HAP-1 (cell line): ENCODE results near the gene SH3PXD2B.
A peak's percentile ranks its signal among the peaks of the same experiment; 100 is the strongest.
"Not testable (repeated sequence)": the region's sequence is repeated elsewhere in the genome, so short reads cannot be mapped to it uniquely, and the experiment has no call there.

Source experiments
- DNase-seq, 2 experiments: peaks; one replicate each; pipeline ENCODE4 v3.0.0-alpha.2; 2016 to 2020; ENCODE audit warnings: low spot score in 2 of 2
- H3K27me3 ChIP-seq: fragments of 250-450 bp; sonication (Bioruptor Pico); 2 replicates; pipeline ENCODE4 v1.5.1; 2020; ENCODE audit warnings: low read depth, mild to moderate bottlenecking, moderate library complexity
- H3K36me3 ChIP-seq: fragments of 250-450 bp; sonication (Bioruptor Pico); replicated peaks from 2 replicates; pipeline ENCODE4 v1.5.1; 2020; ENCODE audit warnings: mild to moderate bottlenecking
- H3K4me1 ChIP-seq: fragments of 250-450 bp; sonication (Bioruptor Pico); 2 replicates; pipeline ENCODE4 v1.5.1; 2020; ENCODE audit warnings: mild to moderate bottlenecking
- H3K4me3 ChIP-seq: fragments of 250-450 bp; sonication (Bioruptor Pico); 2 replicates; pipeline ENCODE4 v1.5.1; 2020; ENCODE audit warnings: mild to moderate bottlenecking, moderate library complexity
- H3K9me3 ChIP-seq: fragments of 250-450 bp; sonication (Bioruptor Pico); 2 replicates; pipeline ENCODE4 v1.5.1; 2020; ENCODE audit warnings: mild to moderate bottlenecking, moderate library complexity
- in situ Hi-C: fragments of 300-500 bp; cut with MboI; formaldehyde crosslinking; loops from 3 replicates; pipeline ENCODE4 v1.14.3; 2020; ENCODE audit warnings: low sequenced_read_pairs, inconsistent platforms, mixed read lengths

The SH3PXD2B gene

GRCh38 chr5:172371684-172372083 is 82.6 kb downstream of the SH3PXD2B start:
- in situ Hi-C loops: no loop called here
- Histone ChIP-seq H3K36me3 (peaks cover 5% of the 10 kb centered on the region), H3K4me1 (no peaks in the 10 kb centered on the region), H3K27me3 (no peaks in the 10 kb centered on the region), H3K4me3 (no peak overlapping the region), H3K9me3 (peaks cover 10% of the 10 kb centered on the region)
- no peak for DNase-seq

- Histone ChIP-seq H3K9me3 (peaks cover 10% of the 10 kb centered on the region), H3K36me3 (no peaks in the 10 kb centered on the region; the same call in none of the 2 replicates), H3K4me1 (no peaks in the 10 kb centered on the region), H3K4me3 (no peak overlapping the region), H3K27me3 (no peaks in the 10 kb centered on the region)
- DNase-seq: peak; percentile 8 to 58
- in situ Hi-C loops: no loop called here
Observed at GRCh38 chr5:172370648-172371545, 83.4 kb downstream of the SH3PXD2B start.

- DNase-seq: no peak
- H3K4me3 ChIP-seq: no peak overlapping the region
- no peaks in the 10 kb centered on the region for H3K4me1 ChIP-seq
- peaks cover 10% of the 10 kb centered on the region for H3K9me3 ChIP-seq
- H3K27me3 ChIP-seq: no peaks in the 10 kb centered on the region
- no peaks in the 10 kb centered on the region; the same call in none of the 2 replicates for H3K36me3 ChIP-seq
- in situ Hi-C loops: no loop called here
Observed at GRCh38 chr5:172370237-172370640, 84.1 kb downstream of the SH3PXD2B start.

GRCh38 chr5:172368699-172369098 is 85.6 kb downstream of the SH3PXD2B start:
- H3K9me3 ChIP-seq, H3K4me3 ChIP-seq, H3K27me3 ChIP-seq, in situ Hi-C loops, H3K36me3 ChIP-seq, DNase-seq, H3K4me1 ChIP-seq: not testable (repeated sequence)

- Histone ChIP-seq H3K9me3 (peaks cover 6% of the 10 kb centered on the region), H3K36me3 (peaks cover 13% of the 10 kb centered on the region), H3K4me3 (no peak overlapping the region), H3K27me3 (no peaks in the 10 kb centered on the region), H3K4me1 (no peaks in the 10 kb centered on the region)
- no peak for DNase-seq
- in situ Hi-C loops: no loop called here
Observed at GRCh38 chr5:172365948-172366608, 88.2 kb downstream of the SH3PXD2B start.

- peak in 1 of 2 experiments; percentile 38 for DNase-seq
- H3K4me3 ChIP-seq: no peak overlapping the region
- peaks cover 13% of the 10 kb centered on the region; the same call in 1 of the 2 replicates for H3K36me3 ChIP-seq
- no peaks in the 10 kb centered on the region for H3K4me1 ChIP-seq
- no peaks in the 10 kb centered on the region for H3K27me3 ChIP-seq
- H3K9me3 ChIP-seq: no peaks in the 10 kb centered on the region
- in situ Hi-C loops: no loop called here
Observed at GRCh38 chr5:172364773-172365172, 89.6 kb downstream of the SH3PXD2B start.

- no peak for DNase-seq
- no peak overlapping the region for H3K4me3 ChIP-seq
- H3K9me3 ChIP-seq: no peaks in the 10 kb centered on the region
- in situ Hi-C loops: no loop called here
- peaks cover 25% of the 10 kb centered on the region for H3K36me3 ChIP-seq
- H3K4me1 ChIP-seq: no peaks in the 10 kb centered on the region
- no peaks in the 10 kb centered on the region for H3K27me3 ChIP-seq
Observed at GRCh38 chr5:172362755-172363154, 91.6 kb downstream of the SH3PXD2B start.

- no peaks in the 10 kb centered on the region for H3K27me3 ChIP-seq
- in situ Hi-C loops: no loop called here
- DNase-seq: no peak
- no peaks in the 10 kb centered on the region for H3K9me3 ChIP-seq
- peaks cover 30% of the 10 kb centered on the region for H3K36me3 ChIP-seq
- H3K4me1 ChIP-seq: no peaks in the 10 kb centered on the region
- no peak overlapping the region for H3K4me3 ChIP-seq
Observed at GRCh38 chr5:172361566-172362238, 92.6 kb downstream of the SH3PXD2B start.

- no peak for DNase-seq
- peaks cover 48% of the 10 kb centered on the region for H3K36me3 ChIP-seq
- in situ Hi-C loops: no loop called here
Observed at GRCh38 chr5:172358345-172358744, 96.0 kb downstream of the SH3PXD2B start.

GRCh38 chr5:172356527-172356926 is 97.8 kb downstream of the SH3PXD2B start:
- Histone ChIP-seq H3K4me1 (no peaks in the 10 kb centered on the region), H3K27me3 (no peaks in the 10 kb centered on the region), H3K4me3 (no peak overlapping the region), H3K9me3 (no peaks in the 10 kb centered on the region), H3K36me3 (peaks cover 46% of the 10 kb centered on the region)
- in situ Hi-C loops: no loop called here
- no peak for DNase-seq

More at GRCh38 chr5:172358345-172358744, 96.0 kb downstream of the SH3PXD2B start:
- Histone ChIP-seq H3K4me3 (no peak overlapping the region), H3K4me1 (no peaks in the 10 kb centered on the region), H3K27me3 (no peaks in the 10 kb centered on the region), H3K9me3 (no peaks in the 10 kb centered on the region)

- Histone ChIP-seq H3K9me3 (no peaks in the 10 kb centered on the region), H3K4me1 (no peaks in the 10 kb centered on the region), H3K4me3 (no peak overlapping the region), H3K36me3 (peaks cover 47% of the 10 kb centered on the region), H3K27me3 (no peaks in the 10 kb centered on the region)
- DNase-seq: no peak
- in situ Hi-C loops: no loop called here
Observed at GRCh38 chr5:172356047-172356446, 98.3 kb downstream of the SH3PXD2B start.

GRCh38 chr5:172353846-172354245 is 100.5 kb downstream of the SH3PXD2B start:
- H3K4me1 ChIP-seq: no peaks in the 10 kb centered on the region
- in situ Hi-C loops: no loop called here
- H3K27me3 ChIP-seq: no peaks in the 10 kb centered on the region
- no peak for DNase-seq
- H3K36me3 ChIP-seq: peaks cover 54% of the 10 kb centered on the region
- H3K9me3 ChIP-seq: no peaks in the 10 kb centered on the region
- no peak overlapping the region for H3K4me3 ChIP-seq

GRCh38 chr5:172353271-172353812 is 101.0 kb downstream of the SH3PXD2B start:
- Histone ChIP-seq H3K36me3 (peaks cover 50% of the 10 kb centered on the region), H3K27me3 (no peaks in the 10 kb centered on the region), H3K9me3 (no peaks in the 10 kb centered on the region), H3K4me1 (no peaks in the 10 kb centered on the region), H3K4me3 (no peak overlapping the region)
- in situ Hi-C loops: no loop called here
- DNase-seq: no peak
